ACC112 (cell line): ENCODE results near the gene ASS1.

ENCODE experiments used
- H2AFZ ChIP-seq: fragments of 200-600 bp; sonication (generic); one replicate; pipeline ENCODE4 v1.6.0; 2017; ENCODE audit warnings: antibody characterized with exemption, low read length; ENCODE audit not compliant: unreplicated experiment
- H3K27ac ChIP-seq: fragments of 200-600 bp; sonication (generic); 2 replicates; pipeline ENCODE4 v1.5.1; 2014; ENCODE audit warnings: low read depth, mild to moderate bottlenecking, antibody characterized with exemption, low read length, moderate library complexity
- H3K27me3 ChIP-seq: fragments of 200-600 bp; sonication (generic); 2 replicates; pipeline ENCODE4 v1.6.1; 2014; ENCODE audit warnings: mild to moderate bottlenecking, antibody characterized with exemption, low read length, moderate library complexity, mixed read lengths; ENCODE audit not compliant: insufficient read depth
- H3K36me3 ChIP-seq: fragments of 200-600 bp; sonication (generic); 2 replicates; pipeline ENCODE4 v1.6.1; 2016; ENCODE audit warnings: mild to moderate bottlenecking, antibody characterized with exemption, low read length, moderate library complexity, mixed read lengths; ENCODE audit not compliant: insufficient read depth
- H3K4me1 ChIP-seq: fragments of 200-600 bp; sonication (generic); one replicate; pipeline ENCODE4 v1.6.1; 2016; ENCODE audit warnings: low read length, mixed read lengths; ENCODE audit not compliant: insufficient read depth, unreplicated experiment, control insufficient read depth
- H3K4me3 ChIP-seq: fragments of 200-600 bp; sonication (generic); 2 replicates; pipeline ENCODE4 v1.5.1; 2014; ENCODE audit warnings: mild to moderate bottlenecking, low read depth, low read length
- H3K79me2 ChIP-seq: fragments of 200-600 bp; sonication (generic); one replicate; pipeline ENCODE4 v1.6.0; 2016; ENCODE audit warnings: low read length; ENCODE audit not compliant: control insufficient read depth, unreplicated experiment, insufficient read depth

The ASS1 gene

GRCh38 chr9:130454812-130455325 lies 10.1 kb downstream of the ASS1 start:
- Histone ChIP-seq H3K79me2 (peaks cover under 1% of the 10 kb centered on the region), H3K4me3 (no peak overlapping the region), H3K36me3 (no peaks in the 10 kb centered on the region), H3K27me3 (no peaks in the 10 kb centered on the region), H2AFZ (no peak overlapping the region), H3K27ac (no peak overlapping the region), H3K4me1 (peaks cover 17% of the 10 kb centered on the region)

GRCh38 chr9:130458027-130458803 lies 13.5 kb downstream of the ASS1 start:
- no peak overlapping the region for H3K27ac ChIP-seq
- no peaks in the 10 kb centered on the region for H3K79me2 ChIP-seq
- no peaks in the 10 kb centered on the region for H3K36me3 ChIP-seq
- no peaks in the 10 kb centered on the region for H3K27me3 ChIP-seq
- no peaks in the 10 kb centered on the region for H3K4me1 ChIP-seq
- no peak overlapping the region for H2AFZ ChIP-seq
- no peak overlapping the region for H3K4me3 ChIP-seq

- no peaks in the 10 kb centered on the region for H3K4me1 ChIP-seq
- no peak overlapping the region for H3K27ac ChIP-seq
- no peak overlapping the region for H2AFZ ChIP-seq
- H3K4me3 ChIP-seq = no peak overlapping the region
- H3K79me2 ChIP-seq = no peaks in the 10 kb centered on the region
- H3K27me3 ChIP-seq = no peaks in the 10 kb centered on the region
- H3K36me3 ChIP-seq = no peaks in the 10 kb centered on the region
Measured at GRCh38 chr9:130458804-130459067, 14.0 kb downstream of the ASS1 start.

- no peaks in the 10 kb centered on the region for H3K36me3 ChIP-seq
- H3K79me2 ChIP-seq = no peaks in the 10 kb centered on the region
- no peak overlapping the region for H3K4me3 ChIP-seq
- no peaks in the 10 kb centered on the region for H3K27me3 ChIP-seq
- H3K4me1 ChIP-seq = no peaks in the 10 kb centered on the region
- no peak overlapping the region for H2AFZ ChIP-seq
- H3K27ac ChIP-seq = no peak overlapping the region
Measured at GRCh38 chr9:130459151-130459550, 14.4 kb downstream of the ASS1 start.

GRCh38 chr9:130459941-130460669 lies 15.3 kb downstream of the ASS1 start:
- no peak overlapping the region for H3K4me3 ChIP-seq
- no peak overlapping the region for H3K27ac ChIP-seq
- H3K27me3 ChIP-seq = no peaks in the 10 kb centered on the region
- H3K79me2 ChIP-seq = no peaks in the 10 kb centered on the region
- H3K36me3 ChIP-seq = no peaks in the 10 kb centered on the region
- no peak overlapping the region for H2AFZ ChIP-seq
- H3K4me1 ChIP-seq = no peaks in the 10 kb centered on the region

GRCh38 chr9:130461218-130461630 lies 16.5 kb downstream of the ASS1 start:
- Histone ChIP-seq H3K27ac (no peak overlapping the region), H3K36me3 (no peaks in the 10 kb centered on the region), H2AFZ (no peak overlapping the region)

GRCh38 chr9:130461731-130462130 lies 17.0 kb downstream of the ASS1 start:
- Histone ChIP-seq H3K4me1 (no peaks in the 10 kb centered on the region), H3K36me3 (no peaks in the 10 kb centered on the region), H3K79me2 (no peaks in the 10 kb centered on the region), H2AFZ (no peak overlapping the region), H3K4me3 (no peak overlapping the region), H3K27ac (no peak overlapping the region), H3K27me3 (no peaks in the 10 kb centered on the region)

More at GRCh38 chr9:130461218-130461630, 16.5 kb downstream of the ASS1 start:
- H3K4me1 ChIP-seq = no peaks in the 10 kb centered on the region
- no peak overlapping the region for H3K4me3 ChIP-seq
- H3K79me2 ChIP-seq = no peaks in the 10 kb centered on the region
- no peaks in the 10 kb centered on the region for H3K27me3 ChIP-seq

GRCh38 chr9:130462685-130463540 lies 18.2 kb downstream of the ASS1 start:
- Histone ChIP-seq H3K27me3 (no peaks in the 10 kb centered on the region), H3K36me3 (no peaks in the 10 kb centered on the region), H3K4me1 (no peaks in the 10 kb centered on the region), H3K79me2 (no peaks in the 10 kb centered on the region), H2AFZ (no peak overlapping the region), H3K4me3 (no peak overlapping the region), H3K27ac (no peak overlapping the region)

GRCh38 chr9:130463763-130464745 lies 19.3 kb downstream of the ASS1 start:
- Histone ChIP-seq H3K36me3 (no peaks in the 10 kb centered on the region), H2AFZ (no peak overlapping the region), H3K27me3 (no peaks in the 10 kb centered on the region), H3K79me2 (no peaks in the 10 kb centered on the region), H3K4me1 (no peaks in the 10 kb centered on the region), H3K27ac (no peak overlapping the region), H3K4me3 (no peak overlapping the region)
